ENCODE results near the gene ATP6V0A1. TPM values are rescaled to one million over a fixed set of nuclear protein-coding genes. Genes with fewer than 3 reads are reported as not detected.

The ATP6V0A1 gene
- total and polyA plus RNA-seq, 2 donors from 2014 or later = 108 to 110 TPM

- H3K9me3 ChIP-seq (ENCODE audit: control insufficient read depth in 2 of 3, insufficient read depth in 1 of 3, low read length in 3 of 3) = no peaks in the 10 kb centered on the region
- intact Hi-C loops (cut with DNase I) = loop anchor here (10.0 kb wide), 1 partner anchor 89 kb away; the partner anchor contains the start of gene CAVIN1
- H3K9ac ChIP-seq (ENCODE audit: low read length in 3 of 3) = no peak overlapping the region
- H3K36me3 ChIP-seq (ENCODE audit: control insufficient read depth in 2 of 3, insufficient read depth in 3 of 3, low read length in 3 of 3) = peaks cover 2 to 38% (median 25%) of the 10 kb centered on the region in 3 donors
- no peak overlapping the region for H3K4me3 ChIP-seq (ENCODE audit: low read length in 3 of 3)
- no peak for DNase-seq
- H3K4me1 ChIP-seq (ENCODE audit: control insufficient read depth in 2 of 3, insufficient read depth in 2 of 3, low read depth in 1 of 3, low read length in 3 of 3) = peaks cover 4 to 39% (median 30%) of the 10 kb centered on the region in 3 donors
- TF ChIP-seq CTCF (IDR thresholded peaks at IDR 0.05; ENCODE audit: borderline replicate concordance, extremely low read depth, insufficient read depth) = no peak
- peak overlapping the region; percentile 13 to 95 for H3K27ac ChIP-seq (ENCODE audit: low read depth in 2 of 2, low read length in 2 of 2)
- FAIRE-seq = no peak
- no peaks in the 10 kb centered on the region for H3K27me3 ChIP-seq (ENCODE audit: control insufficient read depth, insufficient read depth, low read length)
Observed at GRCh38 chr17:42513686-42514085, 55.0 kb downstream of the ATP6V0A1 start.

DNA sequence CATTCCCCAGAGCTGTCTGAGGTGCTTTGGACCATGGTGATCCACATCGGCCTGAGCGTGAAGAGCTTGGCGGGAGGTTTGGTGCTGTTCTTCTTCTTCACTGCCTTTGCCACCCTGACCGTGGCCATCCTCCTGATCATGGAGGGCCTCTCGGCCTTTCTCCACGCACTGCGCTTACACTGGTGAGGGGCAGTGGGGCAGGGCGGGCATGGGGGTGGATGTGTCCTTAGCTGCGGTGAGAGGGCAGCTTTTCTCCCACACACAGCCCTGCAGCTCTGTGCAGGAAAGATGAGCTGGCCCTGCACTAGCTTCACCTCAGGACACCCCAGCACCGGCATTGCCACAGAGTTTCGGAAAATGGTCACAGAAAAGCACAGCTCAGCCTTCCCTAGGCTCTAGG lies 55.6 kb downstream of the ATP6V0A1 start:
- H3K27ac ChIP-seq (ENCODE audit: low read depth in 2 of 2, low read length in 2 of 2) = peak overlapping the region; percentile 33 to 95
- H3K4me1 ChIP-seq (ENCODE audit: control insufficient read depth in 2 of 3, insufficient read depth in 2 of 3, low read depth in 1 of 3, low read length in 3 of 3) = peaks cover 9 to 45% (median 36%) of the 10 kb centered on the region in 3 donors
- DNase-seq = no peak
- no peak overlapping the region for H3K4me3 ChIP-seq (ENCODE audit: low read length in 3 of 3)
- no peaks in the 10 kb centered on the region for H3K27me3 ChIP-seq (ENCODE audit: control insufficient read depth, insufficient read depth, low read length)
- peaks cover 2 to 32% (median 19%) of the 10 kb centered on the region in 3 donors for H3K36me3 ChIP-seq (ENCODE audit: control insufficient read depth in 2 of 3, insufficient read depth in 3 of 3, low read length in 3 of 3)
- H3K9me3 ChIP-seq (ENCODE audit: control insufficient read depth in 2 of 3, insufficient read depth in 1 of 3, low read length in 3 of 3) = no peaks in the 10 kb centered on the region
- intact Hi-C loops (cut with DNase I) = loop anchor here (10.0 kb wide), 1 partner anchor 89 kb away; the partner anchor contains the start of gene CAVIN1
- no peak for FAIRE-seq
- no peak for TF ChIP-seq CTCF (IDR thresholded peaks at IDR 0.05; ENCODE audit: borderline replicate concordance, extremely low read depth, insufficient read depth)
- H3K9ac ChIP-seq (ENCODE audit: low read length in 3 of 3) = no peak overlapping the region

DNA sequence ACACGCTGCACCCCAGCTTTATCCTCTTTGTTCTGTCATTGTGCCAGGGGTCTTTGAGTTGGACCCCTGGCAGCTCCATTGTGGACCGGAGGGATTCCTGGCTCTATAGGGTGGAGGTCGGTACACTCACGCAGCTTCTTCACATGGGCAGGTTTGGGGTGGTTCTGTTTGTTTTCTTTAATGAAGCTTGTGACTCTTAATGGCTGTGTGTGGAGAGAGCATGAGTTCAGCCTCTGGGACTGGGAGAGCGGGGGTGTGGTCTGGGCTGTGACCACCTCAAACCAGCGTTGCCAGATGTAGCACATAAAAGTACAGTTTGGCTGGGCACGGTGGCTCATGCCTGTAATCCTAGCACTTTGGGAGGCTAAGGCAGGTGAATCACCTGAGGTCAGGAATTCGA lies 56.2 kb downstream of the ATP6V0A1 start:
- H3K4me1 ChIP-seq (ENCODE audit: control insufficient read depth in 2 of 3, insufficient read depth in 2 of 3, low read depth in 1 of 3, low read length in 3 of 3) = peaks cover 11 to 51% (median 41%) of the 10 kb centered on the region in 3 donors
- intact Hi-C loops (cut with DNase I) = loop anchor here (10.0 kb wide), 1 partner anchor 90 kb away; the partner anchor contains the start of gene CAVIN1
- no peak for TF ChIP-seq CTCF (IDR thresholded peaks at IDR 0.05; ENCODE audit: borderline replicate concordance, extremely low read depth, insufficient read depth)
- H3K36me3 ChIP-seq (ENCODE audit: control insufficient read depth in 2 of 3, insufficient read depth in 3 of 3, low read length in 3 of 3) = peaks cover 2 to 26% (median 15%) of the 10 kb centered on the region in 3 donors
- FAIRE-seq (no peak), DNase-seq (no peak)
- H3K27me3 ChIP-seq (ENCODE audit: control insufficient read depth, insufficient read depth, low read length) = no peaks in the 10 kb centered on the region
- H3K4me3 ChIP-seq (ENCODE audit: low read length in 3 of 3) = no peak overlapping the region
- peak overlapping the region; percentile 33 to 95 for H3K27ac ChIP-seq (ENCODE audit: low read depth in 2 of 2, low read length in 2 of 2)
- H3K9ac ChIP-seq (ENCODE audit: low read length in 3 of 3) = peak overlapping the region in 1 of 3 donors; percentile 13
- H3K9me3 ChIP-seq (ENCODE audit: control insufficient read depth in 2 of 3, insufficient read depth in 1 of 3, low read length in 3 of 3) = no peaks in the 10 kb centered on the region

Measured in kidney (tissue), 14 donors.